ENCODE results near the gene CDC14C. TPM values are rescaled to one million over a fixed set of nuclear protein-coding genes. Genes with fewer than 3 reads are reported as not detected.
"Not testable (repeated sequence)": the region's sequence is repeated elsewhere in the genome, so short reads cannot be mapped to it uniquely, and the experiment has no call there.

Gene CDC14C
- total RNA-seq, 1 experiment from 2014 or later = not detected

DNA sequence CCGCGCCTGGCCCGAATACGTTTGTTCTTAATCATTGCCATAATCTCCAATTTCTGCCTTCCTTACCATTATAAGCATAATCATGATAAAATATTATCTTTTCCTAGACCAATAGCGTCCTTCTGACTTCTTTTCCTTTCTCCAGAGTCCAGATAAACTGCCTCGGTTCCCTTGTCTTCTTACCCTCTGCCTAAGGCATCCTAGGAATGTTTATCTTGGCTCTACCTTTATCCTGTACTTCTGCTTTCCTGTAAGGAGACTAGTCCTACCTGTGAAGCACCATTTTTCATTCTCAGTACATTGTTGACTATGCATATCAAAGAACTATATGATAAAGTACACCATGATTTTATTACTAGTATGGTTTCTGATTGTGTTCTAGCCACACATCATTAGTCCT, 18.7 kb upstream of the CDC14C start:
- RAD21 ChIA-PET (ENCODE audit: low non-redundant PET in 1 of 2, low total read pairs in 2 of 2, uncharacterized antibody in 2 of 2, unreplicated experiment in 2 of 2) = not testable (repeated sequence)

GRCh38 chr7:48909887-48910286, 14.5 kb upstream of the CDC14C start:
- ATAC-seq; H3K79me2 ChIP-seq (ENCODE audit: insufficient read depth, low read length); CTCF ChIA-PET: not testable (repeated sequence)

More for the DNA sequence above, 18.7 kb upstream of the CDC14C start:
- BruUV-seq (replicated peaks); H3K79me2 ChIP-seq (ENCODE audit: insufficient read depth, low read length); H3K9me3 ChIP-seq (ENCODE audit: control insufficient read depth in 1 of 2, insufficient read depth in 1 of 2, low read depth in 1 of 2, low read length in 2 of 2); ATAC-seq; H4K20me1 ChIP-seq (ENCODE audit: insufficient read depth); intact Hi-C loops (cut with micrococcal nuclease); H3K36me3 ChIP-seq (ENCODE audit: control insufficient read depth in 1 of 2, insufficient read depth in 2 of 2, low read length in 2 of 2); H2AFZ ChIP-seq (ENCODE audit: low read depth, low read length, poor library complexity, severe bottlenecking); H3K27ac ChIP-seq (ENCODE audit: low read depth, low read length); H3K9ac ChIP-seq (ENCODE audit: low read length); H3K9me2 ChIP-seq (ENCODE audit: insufficient read depth); DNase-seq (ENCODE audit: low read depth, low spot score); H3K4me1 ChIP-seq (ENCODE audit: control insufficient read depth in 1 of 2, insufficient read depth in 2 of 2, low read length in 2 of 2); H3K27me3 ChIP-seq (ENCODE audit: insufficient read depth, low read length); H3K4me3 ChIP-seq (replicated peaks in 1 of 2; ENCODE audit: low read depth in 1 of 2, low read length in 2 of 2); POLR2A ChIA-PET; CTCF ChIA-PET; H3K4me2 ChIP-seq (ENCODE audit: low read length): not testable (repeated sequence)

GRCh38 chr7:48931481-48931880, 7.1 kb downstream of the CDC14C start:
- no TSS peak for BruUV-seq (replicated peaks)
- Histone ChIP-seq H3K79me2 (ENCODE audit: insufficient read depth, low read length) (no peaks in the 10 kb centered on the region), H3K9me3 (ENCODE audit: control insufficient read depth in 1 of 2, insufficient read depth in 1 of 2, low read depth in 1 of 2, low read length in 2 of 2) (peaks cover 4 to 12% of the 10 kb centered on the region in 2 experiments; a peak in 2 of 4 replicates), H3K9me2 (ENCODE audit: insufficient read depth) (no peaks in the 10 kb centered on the region), H3K4me2 (ENCODE audit: low read length) (no peak overlapping the region), H3K4me1 (ENCODE audit: control insufficient read depth in 1 of 2, insufficient read depth in 2 of 2, low read length in 2 of 2) (no peaks in the 10 kb centered on the region), H4K20me1 (ENCODE audit: insufficient read depth) (no peaks in the 10 kb centered on the region), H3K36me3 (ENCODE audit: control insufficient read depth in 1 of 2, insufficient read depth in 2 of 2, low read length in 2 of 2) (no peaks in the 10 kb centered on the region), H2AFZ (ENCODE audit: low read depth, low read length, poor library complexity, severe bottlenecking) (no peak overlapping the region), H3K27ac (ENCODE audit: low read depth, low read length) (no peak overlapping the region), H3K9ac (ENCODE audit: low read length) (no peak overlapping the region), H3K4me3 (replicated peaks in 1 of 2; ENCODE audit: low read depth in 1 of 2, low read length in 2 of 2) (no peak overlapping the region), H3K27me3 (ENCODE audit: insufficient read depth, low read length) (no peaks in the 10 kb centered on the region)
- CTCF ChIA-PET = no interaction called here
- ATAC-seq = no peak
- intact Hi-C loops (cut with micrococcal nuclease) = no loop called here
- POLR2A ChIA-PET = no interaction called here
- DNase-seq (ENCODE audit: low read depth, low spot score) = no peak
- RAD21 ChIA-PET (ENCODE audit: low non-redundant PET in 1 of 2, low total read pairs in 2 of 2, uncharacterized antibody in 2 of 2, unreplicated experiment in 2 of 2) = no interaction called here
- TF ChIP-seq EGR1 (IDR thresholded peaks at IDR 0.05; ENCODE audit: low read depth) (no peak), MAX (IDR thresholded peaks at IDR 0.05) (no peak), EZH2phosphoT487 (IDR thresholded peaks at IDR 0.05; ENCODE audit: borderline replicate concordance) (no peak), CEBPB (IDR thresholded peaks at IDR 0.05; ENCODE audit: low read depth) (no peak), YY1 (IDR thresholded peaks at IDR 0.05; ENCODE audit: extremely low read depth, insufficient replicate concordance, low read depth, low read length) (no peak), ZNF274 (IDR thresholded peaks at IDR 0.05; ENCODE audit: low read depth, low read length) (no peak), TCF7L2 (IDR thresholded peaks at IDR 0.05; ENCODE audit: borderline replicate concordance, extremely low read depth, insufficient read depth, insufficient read length) (no peak), POLR2AphosphoS5 (IDR thresholded peaks at IDR 0.05; ENCODE audit: low read depth, low read length) (no peak), SRF (IDR thresholded peaks at IDR 0.05; ENCODE audit: low read depth) (no peak), SIN3A (IDR thresholded peaks at IDR 0.05; ENCODE audit: low read depth) (no peak), EZH2 (IDR thresholded peaks at IDR 0.05) (no peak)
- TF ChIP-seq, protein P1, sequence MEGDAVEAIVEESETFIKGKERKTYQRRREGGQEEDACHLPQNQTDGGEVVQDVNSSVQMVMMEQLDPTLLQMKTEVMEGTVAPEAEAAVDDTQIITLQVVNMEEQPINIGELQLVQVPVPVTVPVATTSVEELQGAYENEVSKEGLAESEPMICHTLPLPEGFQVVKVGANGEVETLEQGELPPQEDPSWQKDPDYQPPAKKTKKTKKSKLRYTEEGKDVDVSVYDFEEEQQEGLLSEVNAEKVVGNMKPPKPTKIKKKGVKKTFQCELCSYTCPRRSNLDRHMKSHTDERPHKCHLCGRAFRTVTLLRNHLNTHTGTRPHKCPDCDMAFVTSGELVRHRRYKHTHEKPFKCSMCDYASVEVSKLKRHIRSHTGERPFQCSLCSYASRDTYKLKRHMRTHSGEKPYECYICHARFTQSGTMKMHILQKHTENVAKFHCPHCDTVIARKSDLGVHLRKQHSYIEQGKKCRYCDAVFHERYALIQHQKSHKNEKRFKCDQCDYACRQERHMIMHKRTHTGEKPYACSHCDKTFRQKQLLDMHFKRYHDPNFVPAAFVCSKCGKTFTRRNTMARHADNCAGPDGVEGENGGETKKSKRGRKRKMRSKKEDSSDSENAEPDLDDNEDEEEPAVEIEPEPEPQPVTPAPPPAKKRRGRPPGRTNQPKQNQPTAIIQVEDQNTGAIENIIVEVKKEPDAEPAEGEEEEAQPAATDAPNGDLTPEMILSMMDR (IDR thresholded peaks at IDR 0.05 in 2 of 3, conservative IDR thresholded peaks at IDR 0.05 in 1 of 3; ENCODE audit: borderline replicate concordance in 1 of 3, insufficient read depth in 1 of 3, low read depth in 2 of 3, low read length in 2 of 3) = no peak
- TF ChIP-seq, protein P2, sequence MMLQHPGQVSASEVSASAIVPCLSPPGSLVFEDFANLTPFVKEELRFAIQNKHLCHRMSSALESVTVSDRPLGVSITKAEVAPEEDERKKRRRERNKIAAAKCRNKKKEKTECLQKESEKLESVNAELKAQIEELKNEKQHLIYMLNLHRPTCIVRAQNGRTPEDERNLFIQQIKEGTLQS (IDR thresholded peaks at IDR 0.05) = no peak

More at GRCh38 chr7:48909887-48910286, 14.5 kb upstream of the CDC14C start:
- H3K9me2 ChIP-seq (ENCODE audit: insufficient read depth); BruUV-seq (replicated peaks); RAD21 ChIA-PET (ENCODE audit: low non-redundant PET in 1 of 2, low total read pairs in 2 of 2, uncharacterized antibody in 2 of 2, unreplicated experiment in 2 of 2); H4K20me1 ChIP-seq (ENCODE audit: insufficient read depth); DNase-seq (ENCODE audit: low read depth, low spot score); H3K9ac ChIP-seq (ENCODE audit: low read length); H3K27ac ChIP-seq (ENCODE audit: low read depth, low read length); H3K4me1 ChIP-seq (ENCODE audit: control insufficient read depth in 1 of 2, insufficient read depth in 2 of 2, low read length in 2 of 2); H3K27me3 ChIP-seq (ENCODE audit: insufficient read depth, low read length); H3K4me2 ChIP-seq (ENCODE audit: low read length); H3K4me3 ChIP-seq (replicated peaks in 1 of 2; ENCODE audit: low read depth in 1 of 2, low read length in 2 of 2); POLR2A ChIA-PET; intact Hi-C loops (cut with micrococcal nuclease); H3K36me3 ChIP-seq (ENCODE audit: control insufficient read depth in 1 of 2, insufficient read depth in 2 of 2, low read length in 2 of 2); H2AFZ ChIP-seq (ENCODE audit: low read depth, low read length, poor library complexity, severe bottlenecking); H3K9me3 ChIP-seq (ENCODE audit: control insufficient read depth in 1 of 2, insufficient read depth in 1 of 2, low read depth in 1 of 2, low read length in 2 of 2): not testable (repeated sequence)
